ENCODE measurements around the gene AP2A2.
"Not testable (repeated sequence)": the region's sequence is repeated elsewhere in the genome, so short reads cannot be mapped to it uniquely, and the experiment has no call there.

AP2A2 gene

GRCh38 chr11:945986-946385 lies 20.3 kb downstream of the AP2A2 start:
- no peak overlapping the region for H3K4me3 ChIP-seq (ENCODE audit: low read depth, low read length)
- DNase-seq (ENCODE audit: low read depth) = no peak

- H3K4me3 ChIP-seq (ENCODE audit: low read depth, low read length) = no peak overlapping the region
- DNase-seq (ENCODE audit: low read depth) = no peak
Observed at GRCh38 chr11:947744-948143, 22.1 kb downstream of the AP2A2 start.

- no peak overlapping the region for H3K4me3 ChIP-seq (ENCODE audit: low read depth, low read length)
- DNase-seq (ENCODE audit: low read depth) = no peak
Observed at GRCh38 chr11:951507-951906, 25.8 kb downstream of the AP2A2 start.

GRCh38 chr11:952406-953385 lies 27.0 kb downstream of the AP2A2 start:
- no peak for DNase-seq (ENCODE audit: low read depth)
- H3K4me3 ChIP-seq (ENCODE audit: low read depth, low read length) = no peak overlapping the region

GRCh38 chr11:953512-953911 lies 27.8 kb downstream of the AP2A2 start:
- H3K4me3 ChIP-seq (ENCODE audit: low read depth, low read length) = no peak overlapping the region
- no peak for DNase-seq (ENCODE audit: low read depth)

GRCh38 chr11:954392-955153 lies 28.9 kb downstream of the AP2A2 start:
- no peak for DNase-seq (ENCODE audit: low read depth)
- no peak overlapping the region for H3K4me3 ChIP-seq (ENCODE audit: low read depth, low read length)

GRCh38 chr11:955154-956063 lies 29.7 kb downstream of the AP2A2 start:
- no peak for DNase-seq (ENCODE audit: low read depth)

GRCh38 chr11:957212-957920 lies 31.7 kb downstream of the AP2A2 start:
- no peak for DNase-seq (ENCODE audit: low read depth)
- H3K4me3 ChIP-seq (ENCODE audit: low read depth, low read length) = no peak overlapping the region

More at GRCh38 chr11:955154-956063, 29.7 kb downstream of the AP2A2 start:
- no peak overlapping the region for H3K4me3 ChIP-seq (ENCODE audit: low read depth, low read length)

- H3K4me3 ChIP-seq (ENCODE audit: low read depth, low read length) = no peak overlapping the region
- no peak for DNase-seq (ENCODE audit: low read depth)
Observed at GRCh38 chr11:958101-958500, 32.4 kb downstream of the AP2A2 start.

GRCh38 chr11:959027-959426 lies 33.4 kb downstream of the AP2A2 start:
- no peak for DNase-seq (ENCODE audit: low read depth)
- no peak overlapping the region for H3K4me3 ChIP-seq (ENCODE audit: low read depth, low read length)

- DNase-seq (ENCODE audit: low read depth) = no peak
- no peak overlapping the region for H3K4me3 ChIP-seq (ENCODE audit: low read depth, low read length)
Observed at GRCh38 chr11:959608-960007, 33.9 kb downstream of the AP2A2 start.

- not testable (repeated sequence) for DNase-seq (ENCODE audit: low read depth); H3K4me3 ChIP-seq (ENCODE audit: low read depth, low read length)
Observed at GRCh38 chr11:961310-961920, 35.7 kb downstream of the AP2A2 start.

GRCh38 chr11:961921-962320 lies 36.3 kb downstream of the AP2A2 start:
- no peak for DNase-seq (ENCODE audit: low read depth)
- no peak overlapping the region for H3K4me3 ChIP-seq (ENCODE audit: low read depth, low read length)

GRCh38 chr11:962688-963087 lies 37.0 kb downstream of the AP2A2 start:
- no peak for DNase-seq (ENCODE audit: low read depth)
- H3K4me3 ChIP-seq (ENCODE audit: low read depth, low read length) = no peak overlapping the region

GRCh38 chr11:963852-964251 lies 38.2 kb downstream of the AP2A2 start:
- DNase-seq (ENCODE audit: low read depth) = no peak
- no peak overlapping the region for H3K4me3 ChIP-seq (ENCODE audit: low read depth, low read length)

- no peak overlapping the region for H3K4me3 ChIP-seq (ENCODE audit: low read depth, low read length)
Observed at GRCh38 chr11:965206-965775, 39.6 kb downstream of the AP2A2 start.

GRCh38 chr11:967995-968751 lies 42.5 kb downstream of the AP2A2 start:
- DNase-seq (ENCODE audit: low read depth) = no peak
- H3K4me3 ChIP-seq (ENCODE audit: low read depth, low read length) = no peak overlapping the region

More at GRCh38 chr11:965206-965775, 39.6 kb downstream of the AP2A2 start:
- DNase-seq (ENCODE audit: low read depth) = no peak

All from skeletal muscle cell (primary cell).